GM21619 (cell line): Measurements from ENCODE around the gene FRMD1.

Experiments
- ATAC-seq: cut with Tn5 transposase; IDR thresholded peaks from one replicate; pipeline ENCODE4 v1.9.1; 2021; ENCODE audit not compliant: unreplicated experiment

Gene FRMD1

GRCh38 chr6:168078943-168079405 is at the start of gene FRMD1:
Gene FRMD1 (minus strand): TSS chr6:168079212. CDS start chr6:168079094, 118 bp downstream.
- no peak for ATAC-seq

GRCh38 chr6:168128006-168128630 is 49.1 kb upstream of the FRMD1 start:
- no peak for ATAC-seq

GRCh38 chr6:168127384-168127868 is 48.4 kb upstream of the FRMD1 start:
- no peak for ATAC-seq

GRCh38 chr6:168126566-168127383 is 47.8 kb upstream of the FRMD1 start:
- ATAC-seq = no peak

- ATAC-seq = no peak
Measured at GRCh38 chr6:168125429-168126001, 46.5 kb upstream of the FRMD1 start.

GRCh38 chr6:168124921-168125320 is 45.9 kb upstream of the FRMD1 start:
- ATAC-seq = no peak

- no peak for ATAC-seq
Measured at GRCh38 chr6:168124158-168124557, 45.1 kb upstream of the FRMD1 start.

- no peak for ATAC-seq
Measured at GRCh38 chr6:168123165-168123911, 44.3 kb upstream of the FRMD1 start.

- ATAC-seq = no peak
Measured at GRCh38 chr6:168122521-168122920, 43.5 kb upstream of the FRMD1 start.

GRCh38 chr6:168122011-168122410 is 43.0 kb upstream of the FRMD1 start:
- no peak for ATAC-seq

- ATAC-seq = no peak
Measured at GRCh38 chr6:168121303-168121665, 42.3 kb upstream of the FRMD1 start.

- ATAC-seq = no peak
Measured at GRCh38 chr6:168120390-168121302, 41.6 kb upstream of the FRMD1 start.

- no peak for ATAC-seq
Measured at GRCh38 chr6:168119539-168119938, 40.5 kb upstream of the FRMD1 start.

- no peak for ATAC-seq
Measured at GRCh38 chr6:168118935-168119334, 39.9 kb upstream of the FRMD1 start.

GRCh38 chr6:168117942-168118341 is 38.9 kb upstream of the FRMD1 start:
- ATAC-seq = no peak

- no peak for ATAC-seq
Measured at GRCh38 chr6:168116975-168117899, 38.2 kb upstream of the FRMD1 start.

GRCh38 chr6:168116438-168116974 is 37.5 kb upstream of the FRMD1 start:
- no peak for ATAC-seq

GRCh38 chr6:168115748-168116437 is 36.9 kb upstream of the FRMD1 start:
- no peak for ATAC-seq
